H1 (cell line): Measurements from ENCODE around the gene FMO5. TPM values are rescaled to one million over a fixed set of nuclear protein-coding genes. Genes with fewer than 3 reads are reported as not detected.

Experiments used
- CTCF ChIA-PET: fragments of 300-600 bp; sonication (Branson Sonifier 250); formaldehyde crosslinking; loops from one replicate; lab custom pipeline; 2021; ENCODE audit not compliant: partially characterized antibody; lab: Charles Lee
- POLR2A ChIA-PET: fragments of 300-600 bp; sonication (Branson Sonifier 250); formaldehyde crosslinking; loops from one replicate; lab custom pipeline; 2021; ENCODE audit warnings: inconsistent platforms; ENCODE audit not compliant: partially characterized antibody; lab: Charles Lee
- DNase-seq, 2 experiments: peaks; one replicate each; pipeline versions ENCODE4 v3.0.0 to v3.0.0-alpha.2; 2010 to 2022; ENCODE audit warnings: low spot score in 2 of 2, low read depth in 1 of 2, mixed read lengths in 1 of 2
- FAIRE-seq: peaks from 2 replicates; lab custom pipeline; 2011; peaks lifted over from hg19 to GRCh38; lab: Jason Lieb, UNC
- H2AFZ ChIP-seq: 2 replicates; pipeline ENCODE4 v1.8.1; 2012; ENCODE audit warnings: low read length, inconsistent platforms
- H2AK5ac ChIP-seq: 2 replicates; pipeline ENCODE4 v1.6.1; 2013; ENCODE audit warnings: low read depth, low read length
- H2BK120ac ChIP-seq: replicated peaks from 2 replicates; pipeline ENCODE3; 2013; ENCODE audit warnings: low read depth, low read length, inconsistent platforms
- H2BK12ac ChIP-seq: 2 replicates; pipeline ENCODE4 v1.6.1; 2013; ENCODE audit warnings: low read depth, low read length
- H2BK15ac ChIP-seq: 2 replicates; pipeline ENCODE4 v1.6.1; 2013; ENCODE audit warnings: low read length
- H2BK20ac ChIP-seq: 2 replicates; pipeline ENCODE4 v1.6.1; 2013; ENCODE audit warnings: low read length
- H2BK5ac ChIP-seq: 2 replicates; pipeline ENCODE4 v1.6.1; 2013; ENCODE audit warnings: low read depth, low read length
- H3K14ac ChIP-seq: 2 replicates; pipeline ENCODE4 v1.6.1; 2013; ENCODE audit warnings: inconsistent platforms; ENCODE audit not compliant: insufficient read length
- H3K18ac ChIP-seq: 2 replicates; pipeline ENCODE4 v1.6.1; 2013; ENCODE audit warnings: low read length; ENCODE audit errors: extremely low read depth
- H3K23ac ChIP-seq: 2 replicates; pipeline ENCODE4 v1.6.1; 2013; ENCODE audit warnings: inconsistent platforms; ENCODE audit not compliant: insufficient read length
- H3K23me2 ChIP-seq: 2 replicates; pipeline ENCODE4 v1.6.1; 2013; ENCODE audit warnings: low read depth, low read length
- H3K27ac ChIP-seq: 2 replicates; pipeline ENCODE4 v1.6.1; 2011; ENCODE audit warnings: low read depth, low read length, inconsistent platforms
- H3K27me3 ChIP-seq, 4 experiments: replicated peaks in 1 of 4; 1 replicate in 1 of 4; 2 replicates in 3 of 4; pipeline versions ENCODE4 v1.6.1 to v1.8.1; 2011 to 2013; ENCODE audit warnings: low read length in 3 of 4, mild to moderate bottlenecking in 3 of 4, inconsistent platforms in 2 of 4, mixed read lengths in 2 of 4, moderate library complexity in 1 of 4; ENCODE audit not compliant: control insufficient read depth in 3 of 4, insufficient read depth in 3 of 4; ENCODE audit errors: extremely low read depth in 1 of 4
- H3K36me3 ChIP-seq, 4 experiments: 2 replicates each; pipeline versions ENCODE4 v1.6.1 to v1.8.1; 2011 to 2013; ENCODE audit warnings: mild to moderate bottlenecking in 4 of 4, low read length in 3 of 4, moderate library complexity in 2 of 4, control low read depth in 1 of 4, inconsistent platforms in 1 of 4; ENCODE audit not compliant: insufficient read depth in 4 of 4, control insufficient read depth in 2 of 4
- H3K4ac ChIP-seq: replicated peaks from 2 replicates; pipeline ENCODE3; 2013; ENCODE audit warnings: low read length, low read depth, mixed read lengths, inconsistent platforms; ENCODE audit not compliant: insufficient read length
- H3K4me1 ChIP-seq, 4 experiments: replicated peaks in 1 of 4; 1 replicate in 1 of 4; 2 replicates in 3 of 4; pipeline versions ENCODE4 v1.6.1 to v1.8.1; 2011 to 2013; ENCODE audit warnings: low read length in 3 of 4, inconsistent platforms in 2 of 4, mixed read lengths in 1 of 4; ENCODE audit not compliant: insufficient read depth in 4 of 4, control insufficient read depth in 3 of 4
- H3K4me2 ChIP-seq, 2 experiments: 2 replicates each; pipeline versions ENCODE4 v1.6.1 to v1.8.1; 2011 to 2013; ENCODE audit warnings: low read depth in 2 of 2, low read length in 2 of 2, control low read depth in 1 of 2, inconsistent platforms in 1 of 2, mild to moderate bottlenecking in 1 of 2; ENCODE audit not compliant: insufficient read depth in 1 of 2
- H3K4me3 ChIP-seq, 4 experiments: fragments of 200-600, 300-600 bp in 1 of 4; sonication (generic), shearing (Covaris generic), sonication (Bioruptor Twin) in 1 of 4; 2 replicates each; pipeline versions ENCODE4 v1.5.1 to v1.8.1; 2011 to 2016; ENCODE audit warnings: low read length in 4 of 4, low read depth in 3 of 4, control low read depth in 2 of 4, inconsistent platforms in 2 of 4, mild to moderate bottlenecking in 2 of 4, mixed read lengths in 1 of 4, moderate library complexity in 1 of 4; ENCODE audit not compliant: insufficient read depth in 2 of 4; ENCODE audit errors: extremely low read depth in 1 of 4
- H3K56ac ChIP-seq: replicated peaks from 2 replicates; pipeline ENCODE3; 2013; ENCODE audit warnings: low read depth, mild to moderate bottlenecking, mixed read lengths, low read length, inconsistent platforms; ENCODE audit not compliant: insufficient read length
- H3K79me1 ChIP-seq: 2 replicates; pipeline ENCODE4 v1.6.1; 2013; ENCODE audit warnings: low read depth, low read length, control low read depth
- H3K79me2 ChIP-seq, 2 experiments: 2 replicates each; pipeline versions ENCODE4 v1.6.1 to v1.8.1; 2012 to 2013; ENCODE audit warnings: low read length in 2 of 2, mild to moderate bottlenecking in 2 of 2, inconsistent platforms in 1 of 2; ENCODE audit not compliant: insufficient read depth in 2 of 2, control insufficient read depth in 1 of 2
- H3K9ac ChIP-seq, 4 experiments: replicated peaks in 1 of 4; 1 replicate in 1 of 4; 2 replicates in 3 of 4; pipeline versions ENCODE4 v1.6.1 to v1.8.1; 2011 to 2013; ENCODE audit warnings: low read depth in 3 of 4, low read length in 3 of 4, control low read depth in 2 of 4, mild to moderate bottlenecking in 2 of 4, moderate library complexity in 2 of 4, inconsistent platforms in 1 of 4; ENCODE audit errors: extremely low read depth in 1 of 4
- H3K9me3 ChIP-seq, 2 experiments: 2 replicates each; pipeline versions ENCODE4 v1.6.1 to v1.8.1; 2012 to 2013; ENCODE audit warnings: mild to moderate bottlenecking in 2 of 2, moderate library complexity in 2 of 2, control low read depth in 1 of 2, inconsistent platforms in 1 of 2, low read depth in 1 of 2, low read length in 1 of 2, mixed read lengths in 1 of 2; ENCODE audit not compliant: insufficient read depth in 2 of 2
- H4K20me1 ChIP-seq, 2 experiments: replicated peaks in 1 of 2; 2 replicates each; pipeline versions ENCODE3 to v1.8.1; 2011 to 2013; ENCODE audit warnings: inconsistent platforms in 2 of 2, low read length in 2 of 2, mild to moderate bottlenecking in 1 of 2; ENCODE audit not compliant: insufficient read depth in 2 of 2, control insufficient read depth in 1 of 2
- H4K5ac ChIP-seq: 2 replicates; pipeline ENCODE4 v1.6.1; 2013; ENCODE audit warnings: low read length, low read depth, mixed read lengths, inconsistent platforms; ENCODE audit not compliant: insufficient read length
- H4K8ac ChIP-seq: 2 replicates; pipeline ENCODE4 v1.8.0; 2013; ENCODE audit warnings: mild to moderate bottlenecking, moderate library complexity, low read length, inconsistent platforms; ENCODE audit not compliant: insufficient read depth; ENCODE audit errors: extremely low read depth
- H4K91ac ChIP-seq: replicated peaks from 2 replicates; pipeline ENCODE3; 2013; ENCODE audit warnings: low read length, mixed read lengths, inconsistent platforms; ENCODE audit not compliant: insufficient read length
- ASH2L ChIP-seq: fragments of 200-600, 300-600 bp; sonication (generic); IDR thresholded peaks from one replicate; pipeline ENCODE4 v1.7.1; 2017; ENCODE audit warnings: low read length
- JUND ChIP-seq: IDR thresholded peaks from 2 replicates; pipeline ENCODE4 v1.6.1; 2011; ENCODE audit warnings: mild to moderate bottlenecking, improper control_type of control experiment, low read length
- MAFK ChIP-seq: IDR thresholded peaks from 2 replicates; pipeline ENCODE4 v1.6.1; 2012; ENCODE audit warnings: low read depth, mild to moderate bottlenecking, improper control_type of control experiment, low read length
- RFX5 ChIP-seq: IDR thresholded peaks from 2 replicates; pipeline ENCODE4 v1.6.1; 2011; ENCODE audit warnings: low read depth, low read length, improper control_type of control experiment, borderline replicate concordance
- WGBS, 2 experiments: shearing (Covaris generic) in 1 of 2; methylation state at CpG; one replicate each; pipeline versions ENCODE4 v1.1.6 to v1.1.7; 2013 to 2015; ENCODE audit warnings: low lambda C conversion rate in 2 of 2, mixed read lengths in 2 of 2, inconsistent platforms in 1 of 2, low coverage in 1 of 2, missing lambda C conversion rate in 1 of 2; ENCODE audit not compliant: insufficient replicate concordance in 2 of 2, insufficient coverage in 1 of 2, insufficient read length in 1 of 2; ENCODE audit errors: extremely low coverage in 1 of 2, missing lambda C conversion rate in 1 of 2; 5-methylcytosine and 5-hydroxymethylcytosine counted together
- polyA plus RNA-seq, 7 experiments: library from polyadenylated mRNA; depleted of rRNA in 3 of 7; stranded (reverse) in 5 of 7; unstranded in 2 of 7; fragments of >200 nt in 5 of 7; fragments of 200-250 nt in 2 of 7; gene quantifications; 1 replicate in 5 of 7; 2 replicates in 1 of 7; 4 replicates in 1 of 7; pipeline versions ENCODE4 v1.2.1 to v1.2.3, GENCODE V29; 2011 to 2013; ENCODE audit warnings: missing spikeins in 2 of 7, mixed read lengths in 2 of 7
- total RNA-seq: library from RNA; stranded (reverse); fragmentation: NEBNext Ultra II Directional; extraction: Animal tissue kit (Norgen Biotek cat#: 25700); gene quantifications from 2 replicates; pipeline ENCODE4 v1.2.1, GENCODE V29; 2021

FMO5 gene
- total and polyA plus RNA-seq, 2 of the 8 experiments (the other 6 are each of a cell fraction or from before 2014, with no cell fraction given) = 0.27 to 0.34 TPM

GRCh38 chr1:147156642-147157041 lies 68.5 kb downstream of the FMO5 start:
- peaks cover 2 to 49% (median 32%) of the 10 kb centered on the region in 4 experiments; a peak in 7 of 8 replicates for H3K36me3 ChIP-seq
- H3K23me2 ChIP-seq = no peaks in the 10 kb centered on the region
- no peaks in the 10 kb centered on the region for H3K79me2 ChIP-seq
- POLR2A ChIA-PET = no interaction called here
- WGBS, 2 experiments = 87% methylated on average over 3 of the region's 3 CpGs; no CpG with 5 or more reads in 1 of the 2 experiments
- H3K9ac ChIP-seq = no peak overlapping the region
- no peaks in the 10 kb centered on the region; a peak in 1 of 7 replicates for H3K4me1 ChIP-seq
- no peaks in the 10 kb centered on the region for H3K27me3 ChIP-seq
- no peak overlapping the region for H2BK5ac ChIP-seq
- H4K20me1 ChIP-seq = peaks cover 0 to 2% of the 10 kb centered on the region in 2 experiments
- no peak overlapping the region for H3K27ac ChIP-seq
- no peak overlapping the region for H4K8ac ChIP-seq
- no peak overlapping the region for H2BK20ac ChIP-seq
- H2BK15ac ChIP-seq = no peak overlapping the region
- H4K91ac ChIP-seq = no peak overlapping the region
- H2BK12ac ChIP-seq = no peak overlapping the region
- TF ChIP-seq JUND (no peak), ASH2L (no peak), MAFK (no peak), RFX5 (no peak)
- no peak overlapping the region for H3K14ac ChIP-seq
- CTCF ChIA-PET = no interaction called here
- H2AK5ac ChIP-seq = no peak overlapping the region
- no peak overlapping the region for H3K23ac ChIP-seq
- H3K56ac ChIP-seq = no peak overlapping the region
- H3K18ac ChIP-seq = no peak overlapping the region
- no peaks in the 10 kb centered on the region for H3K79me1 ChIP-seq
- H2BK120ac ChIP-seq = no peak overlapping the region
- DNase-seq (no peak), FAIRE-seq (no peak)
- H3K4me2 ChIP-seq = no peak overlapping the region
- H4K5ac ChIP-seq = no peak overlapping the region
- no peaks in the 10 kb centered on the region for H3K9me3 ChIP-seq
- H3K4me3 ChIP-seq = no peak overlapping the region
- no peak overlapping the region for H2AFZ ChIP-seq
- no peak overlapping the region for H3K4ac ChIP-seq
